ENCODE results near the gene NFE2L2. TPM values are rescaled to one million over a fixed set of nuclear protein-coding genes. Genes with fewer than 3 reads are reported as not detected.
A peak's percentile ranks its signal among the peaks of the same experiment; 100 is the strongest.
"Not testable (repeated sequence)": the region's sequence is repeated elsewhere in the genome, so short reads cannot be mapped to it uniquely, and the experiment has no call there.

The NFE2L2 gene
- total RNA-seq, 1 experiment from 2014 or later: 119 TPM

DNA sequence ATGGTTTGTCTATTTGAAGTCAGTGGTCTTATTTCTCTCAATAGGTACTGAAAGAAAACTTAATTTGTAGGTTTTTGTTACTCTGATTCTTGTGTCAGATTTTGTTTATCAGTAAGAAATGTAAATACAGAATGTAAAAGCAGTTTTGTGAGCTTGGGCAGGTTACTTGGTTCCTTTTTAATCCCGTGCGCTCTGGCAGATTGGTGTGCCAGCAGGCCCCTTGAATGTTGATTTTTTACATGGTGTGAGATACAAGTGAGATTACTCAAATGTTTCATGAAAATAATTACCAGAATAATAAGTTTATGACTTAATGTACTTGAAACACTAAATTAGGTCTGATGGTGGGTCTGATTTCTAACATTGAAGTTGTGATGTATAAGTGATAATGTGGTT, 38.6 kb downstream of the NFE2L2 start:
- Histone ChIP-seq H3K36me3 (peaks cover 81% of the 10 kb centered on the region), H3K9me3 (replicated peaks) (peaks cover 5% of the 10 kb centered on the region; the same call in 1 of the 2 replicates)

DNA sequence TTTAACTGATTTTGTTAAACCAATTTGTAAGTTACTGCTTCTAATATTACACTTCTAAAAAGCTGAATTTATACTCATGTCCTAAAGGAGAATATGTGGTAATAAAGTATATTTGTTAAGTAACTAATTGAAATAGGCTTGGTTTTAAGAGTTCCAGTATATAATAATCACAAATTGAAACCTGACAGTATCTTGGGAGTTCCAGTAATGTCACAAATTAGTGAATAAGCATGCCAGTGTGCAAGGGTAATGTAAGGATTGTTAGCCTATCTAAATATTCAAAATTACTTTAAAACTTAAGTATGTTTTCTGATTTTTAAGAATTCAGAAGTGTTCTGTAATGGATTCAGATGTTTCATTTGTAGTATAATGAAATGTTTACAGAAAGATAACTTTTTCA, 41.1 kb downstream of the NFE2L2 start:
- not testable (repeated sequence) for H3K4me3 ChIP-seq; H3K27me3 ChIP-seq (replicated peaks); H3K9me3 ChIP-seq (replicated peaks); H3K27ac ChIP-seq; H3K4me1 ChIP-seq (replicated peaks); DNase-seq (ENCODE audit: low read depth in 1 of 2, low spot score in 2 of 2)
- H3K36me3 ChIP-seq: peaks cover 80% of the 10 kb centered on the region

More for the DNA sequence above, 38.6 kb downstream of the NFE2L2 start:
- Histone ChIP-seq H3K4me3 (no peak overlapping the region), H3K27me3 (replicated peaks) (peaks cover 9% of the 10 kb centered on the region; the same call in 1 of the 2 replicates), H3K27ac (no peak overlapping the region), H3K4me1 (replicated peaks) (no peaks in the 10 kb centered on the region)
- DNase-seq (ENCODE audit: low read depth in 1 of 2, low spot score in 2 of 2): no peak

DNA sequence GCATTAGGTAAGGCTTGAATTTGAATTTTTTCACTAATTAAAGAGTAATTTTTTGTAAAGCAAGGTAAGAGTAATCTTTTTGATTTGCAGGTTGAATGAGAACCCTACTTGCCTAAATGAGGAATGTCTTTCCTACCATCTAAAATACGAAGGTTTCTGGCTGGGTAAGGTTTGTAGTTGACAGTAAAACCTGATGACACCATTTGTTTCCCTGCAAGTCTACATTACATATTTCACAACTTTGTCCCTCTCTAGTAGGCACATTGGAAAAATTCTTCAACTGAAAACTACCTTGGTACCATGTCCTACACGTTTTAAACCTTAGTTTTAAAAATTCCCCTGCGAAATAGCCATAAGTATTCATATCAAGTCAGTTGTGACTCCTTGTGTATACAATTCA, 42.6 kb downstream of the NFE2L2 start:
- Histone ChIP-seq H3K4me1 (replicated peaks) (no peaks in the 10 kb centered on the region), H3K27me3 (replicated peaks) (peaks cover 9% of the 10 kb centered on the region; the same call in 1 of the 2 replicates), H3K36me3 (peaks cover 84% of the 10 kb centered on the region), H3K27ac (no peak overlapping the region), H3K9me3 (replicated peaks) (peaks cover 5% of the 10 kb centered on the region; the same call in 1 of the 2 replicates), H3K4me3 (no peak overlapping the region)
- no peak for DNase-seq (ENCODE audit: low read depth in 1 of 2, low spot score in 2 of 2)

DNA sequence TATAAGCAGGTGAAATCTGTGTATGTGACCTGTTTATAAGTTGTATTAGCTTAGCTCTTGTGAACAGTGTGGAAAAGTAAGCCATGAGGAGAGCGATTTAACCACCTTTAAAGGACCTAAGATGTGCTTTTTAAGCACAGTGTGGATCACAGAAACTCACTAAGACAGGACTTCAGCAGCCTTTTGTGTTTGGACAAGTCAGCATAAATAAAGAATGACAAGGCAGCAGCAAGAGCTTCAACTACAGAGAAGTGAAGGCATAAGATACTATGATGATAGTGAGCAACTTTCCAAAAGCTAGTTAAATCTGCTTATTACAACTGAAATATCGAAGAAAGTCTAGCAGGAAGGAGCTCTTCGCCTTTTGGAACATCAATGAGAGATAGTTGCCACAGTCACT, 43.0 kb downstream of the NFE2L2 start:
- peaks cover 86% of the 10 kb centered on the region for H3K36me3 ChIP-seq

DNA sequence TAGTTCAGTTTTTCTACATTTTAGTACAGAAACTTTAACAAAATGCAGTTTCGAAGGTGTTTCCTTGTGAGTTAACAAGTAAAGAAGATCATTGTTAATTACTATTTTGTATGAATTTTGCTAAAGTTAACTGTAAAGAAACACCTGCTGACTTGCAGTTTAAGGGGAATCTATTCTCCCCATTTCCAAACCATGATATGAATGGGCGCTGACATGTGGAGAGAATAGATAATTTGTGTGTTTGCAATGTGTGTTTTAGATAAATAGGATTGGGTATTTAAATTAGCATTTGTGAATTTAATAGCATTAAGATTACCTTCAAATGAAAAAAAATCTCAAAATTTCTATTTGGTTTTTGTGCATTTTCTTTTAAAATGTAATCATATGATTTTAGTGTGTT, 44.7 kb downstream of the NFE2L2 start:
- peaks cover 15% of the 10 kb centered on the region for H3K4me1 ChIP-seq (replicated peaks)
- H3K9me3 ChIP-seq (replicated peaks); H3K27me3 ChIP-seq (replicated peaks); H3K27ac ChIP-seq; DNase-seq (ENCODE audit: low read depth in 1 of 2, low spot score in 2 of 2); H3K4me3 ChIP-seq: not testable (repeated sequence)
- peaks cover 94% of the 10 kb centered on the region for H3K36me3 ChIP-seq

More for the DNA sequence above, 43.0 kb downstream of the NFE2L2 start:
- Histone ChIP-seq H3K27ac (no peak overlapping the region), H3K9me3 (replicated peaks) (peaks cover 5% of the 10 kb centered on the region; the same call in 1 of the 2 replicates), H3K4me1 (replicated peaks) (no peaks in the 10 kb centered on the region), H3K4me3 (no peak overlapping the region), H3K27me3 (replicated peaks) (peaks cover 9% of the 10 kb centered on the region; the same call in 1 of the 2 replicates)
- DNase-seq (ENCODE audit: low read depth in 1 of 2, low spot score in 2 of 2): no peak

DNA sequence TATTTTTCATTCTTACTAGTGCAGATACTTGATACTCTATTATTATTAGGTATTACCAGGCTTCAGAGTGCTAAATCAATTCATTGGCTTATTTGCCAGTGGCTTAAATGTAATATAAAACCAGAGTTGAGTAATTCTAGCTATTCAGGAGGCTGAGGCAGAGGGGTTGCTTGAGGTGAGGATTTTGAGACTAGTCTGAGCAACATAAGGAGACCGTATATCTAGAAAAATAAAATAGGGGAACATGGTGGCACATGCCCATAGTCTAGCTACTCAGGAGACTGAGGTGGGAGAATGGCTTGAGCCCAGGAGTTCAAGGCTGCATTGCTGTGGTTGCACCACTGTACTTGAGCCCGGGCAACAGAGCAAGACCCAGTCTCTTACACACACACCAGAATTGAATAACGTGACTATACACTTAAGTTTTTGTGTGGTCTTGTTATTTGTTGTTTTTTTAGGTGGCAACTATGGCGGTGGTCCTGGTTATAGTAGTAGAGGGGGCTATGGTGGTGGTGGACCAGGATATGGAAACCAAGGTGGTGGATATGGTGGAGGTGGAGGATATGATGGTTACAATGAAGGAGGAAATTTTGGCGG, 47.2 kb downstream of the NFE2L2 start:
- no peak overlapping the region for H3K27ac ChIP-seq
- H3K9me3 ChIP-seq (replicated peaks): no peaks in the 10 kb centered on the region
- no peaks in the 10 kb centered on the region for H3K27me3 ChIP-seq (replicated peaks)
- no peak overlapping the region for H3K4me3 ChIP-seq
- H3K4me1 ChIP-seq (replicated peaks): peaks cover 21% of the 10 kb centered on the region
- peaks cover 95% of the 10 kb centered on the region for H3K36me3 ChIP-seq
- no peak for DNase-seq (ENCODE audit: low read depth in 1 of 2, low spot score in 2 of 2)

DNA sequence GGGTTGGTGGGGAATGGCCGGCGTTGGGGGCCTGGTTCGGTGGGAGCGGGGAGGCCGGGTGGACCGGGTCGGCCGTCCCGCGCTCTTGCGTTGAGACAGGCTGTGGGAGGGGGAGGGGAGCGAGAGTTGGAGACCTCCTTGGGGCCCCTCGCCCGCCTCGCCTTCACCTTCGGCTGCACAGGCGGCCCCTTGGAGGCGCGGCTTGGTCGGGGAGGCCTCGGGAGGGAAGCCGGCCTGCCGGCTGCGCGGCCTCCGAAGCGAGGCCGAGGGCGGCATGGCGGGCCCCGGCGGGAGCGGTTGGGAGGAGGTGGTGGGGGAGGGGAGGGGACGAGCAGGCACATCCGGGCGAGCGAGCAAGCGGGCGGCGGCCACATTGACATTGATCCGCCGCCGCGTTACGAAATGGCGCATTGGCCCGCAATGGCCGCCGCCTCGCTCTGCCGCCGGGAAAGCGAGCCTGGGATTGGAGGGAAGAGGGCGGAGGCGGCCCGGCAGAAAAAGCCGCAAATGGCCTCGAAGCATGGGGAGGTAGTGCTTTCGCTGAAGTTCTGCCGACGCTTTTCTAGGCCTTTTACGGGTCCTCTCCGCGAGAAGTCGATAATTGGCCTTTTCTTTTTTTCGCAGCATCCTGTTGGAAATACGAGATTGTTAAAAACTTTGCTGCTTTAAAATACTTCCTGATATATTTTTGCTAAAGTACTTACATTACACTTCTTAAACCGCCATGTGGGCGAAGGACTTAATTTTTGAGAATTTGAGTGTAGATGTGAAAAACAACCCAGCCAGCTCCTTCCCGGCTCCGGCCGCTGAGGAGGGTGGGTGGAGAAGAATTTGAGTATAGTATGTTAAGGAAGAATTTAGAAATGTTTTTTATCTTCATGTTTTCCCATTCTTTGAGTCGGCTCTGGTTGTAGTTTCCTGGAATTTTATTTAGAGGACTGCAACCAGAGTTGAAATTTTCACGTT, 51.4 kb downstream of the NFE2L2 start:
- Histone ChIP-seq H3K36me3 (peaks cover 55% of the 10 kb centered on the region), H3K27me3 (replicated peaks) (no peaks in the 10 kb centered on the region), H3K27ac (peak overlapping the region; percentile 99), H3K4me1 (replicated peaks) (peaks cover 33% of the 10 kb centered on the region), H3K9me3 (replicated peaks) (no peaks in the 10 kb centered on the region), H3K4me3 (peak overlapping the region; percentile 83)
- DNase-seq (ENCODE audit: low read depth in 1 of 2, low spot score in 2 of 2): peak; percentile 95 to 96

DNA sequence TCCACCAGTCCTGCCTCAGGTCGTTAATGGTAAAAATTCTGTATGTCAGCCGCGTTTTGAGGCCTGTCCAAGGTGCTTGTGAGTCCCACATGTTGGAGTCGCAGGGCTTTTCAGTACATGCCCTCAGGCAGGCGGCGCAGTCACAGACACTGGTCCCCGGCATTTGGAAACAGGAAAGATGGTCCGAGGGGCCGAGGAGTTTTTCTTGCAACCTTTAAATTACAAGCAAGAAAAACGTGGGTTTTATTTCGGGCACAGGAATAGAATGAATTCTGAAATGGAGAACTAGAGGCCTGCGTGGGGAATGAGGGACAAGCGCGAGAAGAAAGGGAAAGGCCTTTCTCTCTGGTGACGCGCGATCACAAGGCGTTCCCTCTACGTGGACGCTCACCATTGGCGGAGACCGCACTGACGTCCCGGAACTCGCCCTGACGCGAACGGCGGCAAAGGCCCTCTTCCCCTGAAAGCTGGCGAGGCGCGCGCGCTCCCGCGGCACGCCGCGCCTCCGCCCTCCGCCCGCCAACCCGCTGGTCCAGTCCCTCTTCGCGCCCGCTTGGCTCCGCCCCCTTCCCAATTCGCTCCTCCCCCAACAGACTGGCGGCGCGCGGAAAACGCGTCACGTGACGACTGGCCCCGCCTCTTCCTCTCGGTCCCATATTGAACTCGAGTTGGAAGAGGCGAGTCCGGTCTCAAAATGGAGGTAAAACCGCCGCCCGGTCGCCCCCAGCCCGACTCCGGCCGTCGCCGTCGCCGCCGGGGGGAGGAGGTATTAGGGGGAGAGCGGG, 52.2 kb downstream of the NFE2L2 start, which contains the start of gene HNRNPA3:
TSS of gene HNRNPA3 (plus strand) at position 689 of the 785 bp plus-strand sequence. CDS start at position 695, 6 bp downstream.
- no peaks in the 10 kb centered on the region for H3K9me3 ChIP-seq (replicated peaks)
- no peaks in the 10 kb centered on the region for H3K27me3 ChIP-seq (replicated peaks)
- peaks cover 46% of the 10 kb centered on the region for H3K36me3 ChIP-seq
- peak; percentile 99 to 100 for DNase-seq (ENCODE audit: low read depth in 1 of 2, low spot score in 2 of 2)
- H3K4me3 ChIP-seq: peak within 1 kb of the TSS; percentile 83
- H3K4me1 ChIP-seq (replicated peaks): peaks cover 33% of the 10 kb centered on the region
- peak within 1 kb of the TSS; percentile 99 for H3K27ac ChIP-seq

DNA sequence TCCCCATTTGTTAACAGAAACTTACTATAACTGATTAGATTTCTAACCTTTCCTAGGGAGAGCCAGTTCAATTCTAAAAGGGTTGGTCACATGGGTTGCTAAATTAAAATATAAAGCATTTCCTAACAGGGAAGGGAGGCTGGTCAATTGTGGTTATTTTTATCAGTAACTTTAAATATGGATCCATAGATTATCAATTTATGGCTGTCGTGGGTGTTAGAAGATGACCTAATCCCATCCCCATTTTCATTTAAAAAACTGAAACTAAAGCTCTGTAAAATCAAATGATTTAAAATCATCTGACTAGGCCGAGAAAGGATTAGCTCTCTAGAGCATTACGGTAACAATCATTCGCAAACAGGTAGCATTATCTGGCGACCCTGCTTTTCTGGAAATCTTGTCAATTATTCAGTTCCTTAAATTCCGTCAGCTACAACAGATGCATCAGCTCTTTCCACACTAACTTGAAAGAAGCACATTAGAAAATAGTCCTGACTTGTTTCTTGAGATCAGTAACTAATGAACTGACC, 52.9 kb downstream of the NFE2L2 start:
- H3K4me3 ChIP-seq: peak overlapping the region; percentile 83
- H3K27ac ChIP-seq: peak overlapping the region; percentile 99
- DNase-seq (ENCODE audit: low read depth in 1 of 2, low spot score in 2 of 2): peak in 1 of 2 experiments; percentile 26
- peaks cover 40% of the 10 kb centered on the region for H3K36me3 ChIP-seq
- peaks cover 33% of the 10 kb centered on the region for H3K4me1 ChIP-seq (replicated peaks)
- no peaks in the 10 kb centered on the region for H3K9me3 ChIP-seq (replicated peaks)
- H3K27me3 ChIP-seq (replicated peaks): no peaks in the 10 kb centered on the region

DNA sequence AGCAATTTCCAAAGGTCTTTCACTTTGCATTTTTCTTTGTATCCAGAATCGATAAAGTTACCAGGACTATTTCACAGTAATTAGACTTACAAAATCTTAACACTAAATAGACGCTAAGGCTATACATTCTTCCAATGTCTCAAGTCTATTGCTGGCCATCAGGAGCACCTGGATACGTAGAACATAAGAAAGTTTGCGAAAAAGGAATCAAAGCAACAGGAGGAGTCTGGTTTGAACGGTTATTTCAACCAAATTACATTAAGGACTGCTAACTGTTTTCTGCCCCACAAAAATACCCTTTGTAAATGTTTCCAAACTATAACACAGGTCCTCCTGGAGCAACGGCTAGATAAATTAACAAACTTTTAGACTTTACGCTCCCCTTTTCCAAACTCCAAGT, 53.4 kb downstream of the NFE2L2 start:
- Histone ChIP-seq H3K36me3 (peaks cover 35% of the 10 kb centered on the region), H3K4me1 (replicated peaks) (peaks cover 32% of the 10 kb centered on the region), H3K9me3 (replicated peaks) (no peaks in the 10 kb centered on the region), H3K27ac (peak overlapping the region; percentile 99), H3K4me3 (peak overlapping the region; percentile 83), H3K27me3 (replicated peaks) (no peaks in the 10 kb centered on the region)
- no peak for DNase-seq (ENCODE audit: low read depth in 1 of 2, low spot score in 2 of 2)

DNA sequence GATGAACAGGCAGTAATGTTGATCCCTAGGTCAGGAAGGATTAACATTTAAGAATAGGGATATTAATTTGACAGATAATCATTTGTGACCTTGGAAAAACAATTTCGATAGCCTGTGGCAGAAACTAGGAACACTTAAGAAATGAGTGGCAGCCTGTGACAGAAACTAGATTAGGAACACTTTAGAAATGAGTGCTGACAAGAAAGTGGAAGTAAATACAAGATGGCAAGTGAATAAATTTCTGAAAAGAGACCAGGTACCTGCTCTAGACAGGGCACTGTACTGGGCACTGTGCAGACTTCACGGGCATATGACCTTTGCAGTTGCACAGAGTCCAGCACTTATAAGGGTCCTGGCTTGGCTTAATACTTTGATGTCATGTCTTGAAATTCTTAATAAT, 57.4 kb downstream of the NFE2L2 start:
- DNase-seq (ENCODE audit: low read depth in 1 of 2, low spot score in 2 of 2): no peak
- Histone ChIP-seq H3K36me3 (no peaks in the 10 kb centered on the region), H3K9me3 (replicated peaks) (no peaks in the 10 kb centered on the region), H3K27ac (no peak overlapping the region), H3K4me3 (no peak overlapping the region), H3K27me3 (replicated peaks) (no peaks in the 10 kb centered on the region), H3K4me1 (replicated peaks) (peaks cover 18% of the 10 kb centered on the region)

DNA sequence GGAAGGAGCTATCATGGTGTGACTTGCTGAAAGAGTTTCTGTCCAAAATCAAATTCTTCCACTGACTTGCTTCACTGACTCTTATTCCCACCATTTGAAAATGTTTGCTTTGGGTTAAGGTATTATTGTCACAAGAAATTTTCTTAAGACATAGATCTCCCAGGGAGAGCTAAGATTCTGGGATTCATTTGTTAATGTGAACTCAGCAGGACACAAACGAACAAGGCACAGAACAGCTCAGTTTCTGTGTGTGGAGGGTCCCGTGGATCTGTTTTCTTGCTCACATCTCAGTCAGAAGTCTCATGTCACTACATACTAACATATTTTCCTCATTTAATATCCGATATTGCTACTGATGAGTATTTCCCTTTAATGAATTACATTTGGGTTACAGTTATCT, 60.1 kb downstream of the NFE2L2 start:
- Histone ChIP-seq H3K4me1 (replicated peaks) (peaks cover 6% of the 10 kb centered on the region), H3K27me3 (replicated peaks) (no peaks in the 10 kb centered on the region), H3K27ac (no peak overlapping the region), H3K4me3 (no peak overlapping the region), H3K9me3 (replicated peaks) (no peaks in the 10 kb centered on the region), H3K36me3 (no peaks in the 10 kb centered on the region)
- DNase-seq (ENCODE audit: low read depth in 1 of 2, low spot score in 2 of 2): no peak

DNA sequence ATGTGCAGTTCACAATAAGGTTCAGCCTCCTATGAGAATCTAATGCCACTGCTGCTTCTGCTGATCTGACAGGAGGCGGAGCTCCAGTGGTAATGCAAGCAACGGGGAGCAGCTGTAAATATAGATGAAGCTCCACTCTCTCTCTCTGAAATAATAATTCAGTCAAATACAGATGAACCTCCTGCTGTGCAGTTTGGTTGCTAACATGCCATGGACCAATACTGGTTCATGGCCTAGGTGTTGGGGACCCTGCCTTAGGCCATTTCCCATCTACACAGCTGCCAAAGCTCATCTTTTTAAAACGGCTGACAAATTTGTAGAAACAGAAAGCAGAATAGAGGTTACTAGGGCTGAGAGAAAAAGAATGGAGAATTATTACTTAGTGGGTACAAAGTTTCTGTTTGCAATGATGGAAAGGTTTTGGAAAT, 62.6 kb downstream of the NFE2L2 start:
- no peak overlapping the region for H3K4me3 ChIP-seq
- H3K27ac ChIP-seq: no peak overlapping the region
- no peaks in the 10 kb centered on the region for H3K36me3 ChIP-seq
- H3K4me1 ChIP-seq (replicated peaks): peaks cover 6% of the 10 kb centered on the region
- no peaks in the 10 kb centered on the region for H3K9me3 ChIP-seq (replicated peaks)
- H3K27me3 ChIP-seq (replicated peaks): no peaks in the 10 kb centered on the region
- DNase-seq (ENCODE audit: low read depth in 1 of 2, low spot score in 2 of 2): no peak
